NCI-H1105 (cell line): ENCODE data around the gene ZNF641.

ENCODE experiments used
- DNase-seq: peaks from one replicate; lab custom pipeline; 2025; lab: John Stamatoyannopoulos, UW

Gene ZNF641

GRCh38 chr12:48350249-48351021 lies at the start of gene ZNF641:
Gene ZNF641 (minus strand): TSS chr12:48350919. CDS start chr12:48348090, 2,829 bp downstream.
- peak; percentile 75 for DNase-seq

GRCh38 chr12:48390026-48390425 lies 39.3 kb upstream of the ZNF641 start:
- DNase-seq: no peak

GRCh38 chr12:48389409-48389808 lies 38.7 kb upstream of the ZNF641 start:
- no peak for DNase-seq

GRCh38 chr12:48388938-48389337 lies 38.2 kb upstream of the ZNF641 start:
- DNase-seq: no peak

GRCh38 chr12:48388460-48388859 lies 37.7 kb upstream of the ZNF641 start:
- no peak for DNase-seq

GRCh38 chr12:48380596-48380995 lies 29.9 kb upstream of the ZNF641 start:
- DNase-seq: no peak

- DNase-seq: no peak
Observed at GRCh38 chr12:48379794-48380193, 29.1 kb upstream of the ZNF641 start.

- no peak for DNase-seq
Observed at GRCh38 chr12:48377646-48378045, 26.9 kb upstream of the ZNF641 start.

GRCh38 chr12:48374164-48374563 lies 23.4 kb upstream of the ZNF641 start:
- no peak for DNase-seq

GRCh38 chr12:48366131-48366530 lies 15.4 kb upstream of the ZNF641 start:
- no peak for DNase-seq

- DNase-seq: no peak
Observed at GRCh38 chr12:48361664-48362339, 11.1 kb upstream of the ZNF641 start.

- DNase-seq: no peak
Observed at GRCh38 chr12:48358937-48359513, 8.3 kb upstream of the ZNF641 start.

- no peak for DNase-seq
Observed at GRCh38 chr12:48356041-48356768, 5.5 kb upstream of the ZNF641 start.

GRCh38 chr12:48352157-48352760 lies 1.5 kb upstream of the ZNF641 start:
- DNase-seq: no peak

- peak; percentile 46 for DNase-seq
Observed at GRCh38 chr12:48351022-48351708, 446 bp upstream of the ZNF641 start.

- DNase-seq: no peak
Observed at GRCh38 chr12:48349471-48349870, 1.2 kb downstream of the ZNF641 start.

GRCh38 chr12:48342980-48343379 lies 7.7 kb downstream of the ZNF641 start:
- no peak for DNase-seq

- DNase-seq: no peak
Observed at GRCh38 chr12:48340943-48341342, 9.8 kb downstream of the ZNF641 start.

- no peak for DNase-seq
Observed at GRCh38 chr12:48339442-48340117, 11.1 kb downstream of the ZNF641 start.

GRCh38 chr12:48336564-48336963 lies 14.2 kb downstream of the ZNF641 start:
- no peak for DNase-seq

GRCh38 chr12:48336061-48336460 lies 14.7 kb downstream of the ZNF641 start:
- DNase-seq: no peak
